IPS-NIHi7 (cell line): Measurements from ENCODE around the gene MAN2B1.
"Not testable (repeated sequence)": the region's sequence is repeated elsewhere in the genome, so short reads cannot be mapped to it uniquely, and the experiment has no call there.

Experiments
- DNase-seq: peaks from one replicate; pipeline ENCODE4 v3.0.0; 2012; ENCODE audit warnings: mixed read lengths; ENCODE audit errors: extremely low spot score

The MAN2B1 gene

DNA sequence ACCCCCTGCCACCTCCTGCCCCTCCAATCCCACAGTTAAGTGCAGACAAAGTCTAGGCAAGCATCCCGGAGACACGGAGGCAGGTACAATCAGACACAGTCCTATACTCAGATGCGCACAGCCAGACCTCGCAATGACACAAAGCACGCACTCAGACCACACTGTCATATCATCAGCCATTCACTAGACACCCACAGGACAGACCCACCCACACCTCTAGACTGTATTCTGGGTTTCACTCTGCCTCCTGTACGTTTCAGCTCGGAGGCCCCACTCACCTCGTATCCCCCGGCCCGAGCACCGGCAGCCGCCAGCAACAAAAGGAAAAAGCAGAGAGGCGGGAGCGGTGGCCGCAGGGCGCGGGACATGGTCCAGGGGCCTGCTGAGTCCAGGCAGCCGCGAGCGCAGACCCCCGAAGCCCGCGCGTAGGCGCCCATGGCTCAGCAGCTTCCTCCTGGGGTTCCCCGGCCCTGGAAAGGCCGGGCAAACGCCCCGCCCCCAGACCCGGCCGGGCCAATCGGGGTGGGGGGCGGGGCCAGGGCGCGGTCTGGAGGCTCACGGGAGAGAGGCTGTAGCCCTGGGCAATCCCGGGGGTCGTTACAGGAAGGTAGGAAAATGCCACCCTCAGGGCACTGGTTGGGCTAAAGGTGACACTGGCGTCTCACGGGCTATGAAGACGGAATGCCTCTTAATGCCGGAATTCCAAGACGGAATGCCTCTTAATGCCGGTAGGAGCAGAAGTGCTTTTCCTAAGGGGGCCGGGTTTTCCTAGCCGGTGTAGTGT is at the start of gene MAN2B1, which contains the start of gene WDR83:
Gene MAN2B1, minus strand, starts transcription at position 478 of the 784 bp plus-strand sequence. Its CDS starts 41 bp downstream, at position 437.
Gene WDR83, plus strand, starts transcription at position 543 of the 784 bp plus-strand sequence. CDS start 2,984 bp downstream, outside the sequence.
- peak; percentile 95 for DNase-seq

- no peak for DNase-seq
These were observed 49.4 kb upstream of the MAN2B1 start for GRCh38 chr19:12715929-12716328.

DNA sequence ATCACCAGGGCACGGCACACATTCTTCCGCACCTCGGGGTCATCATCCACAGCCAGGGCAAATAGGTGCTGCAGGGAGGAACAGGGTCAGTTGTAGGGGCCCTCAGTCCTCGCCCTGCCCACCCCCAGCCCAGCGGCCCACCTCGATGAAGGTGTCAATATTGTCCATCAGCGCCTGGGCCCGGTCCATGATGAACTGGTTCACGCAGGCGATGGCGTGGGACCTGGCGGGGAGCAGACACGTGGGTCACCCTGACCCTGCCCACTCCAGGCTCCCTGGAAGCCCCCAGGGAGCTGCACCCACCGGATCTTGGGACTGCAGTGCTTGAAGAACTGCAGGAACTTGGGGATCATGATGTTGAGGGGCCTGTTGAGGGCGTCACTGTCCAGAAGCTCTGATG is 48.6 kb upstream of the MAN2B1 start:
- DNase-seq, result no peak

DNA sequence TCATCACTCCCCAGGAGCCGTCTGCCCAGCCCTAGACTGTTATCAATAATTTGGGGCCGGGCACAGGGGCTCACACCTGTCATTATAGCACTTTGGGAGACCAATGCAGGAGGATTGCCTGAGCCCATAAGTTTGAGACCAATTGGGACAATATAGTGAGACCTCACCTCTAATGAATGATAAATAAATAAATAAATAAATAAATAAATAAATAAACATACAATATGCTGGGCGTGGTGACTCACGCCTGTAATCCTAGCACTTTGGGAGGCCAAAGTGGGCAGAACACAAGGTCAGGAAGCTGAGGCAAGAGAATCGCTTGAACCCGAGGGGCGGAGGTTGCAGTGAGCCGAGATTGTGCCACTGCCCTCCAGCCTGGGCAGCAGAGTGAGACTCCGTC is 46.8 kb upstream of the MAN2B1 start:
- not testable (repeated sequence) for DNase-seq

DNA sequence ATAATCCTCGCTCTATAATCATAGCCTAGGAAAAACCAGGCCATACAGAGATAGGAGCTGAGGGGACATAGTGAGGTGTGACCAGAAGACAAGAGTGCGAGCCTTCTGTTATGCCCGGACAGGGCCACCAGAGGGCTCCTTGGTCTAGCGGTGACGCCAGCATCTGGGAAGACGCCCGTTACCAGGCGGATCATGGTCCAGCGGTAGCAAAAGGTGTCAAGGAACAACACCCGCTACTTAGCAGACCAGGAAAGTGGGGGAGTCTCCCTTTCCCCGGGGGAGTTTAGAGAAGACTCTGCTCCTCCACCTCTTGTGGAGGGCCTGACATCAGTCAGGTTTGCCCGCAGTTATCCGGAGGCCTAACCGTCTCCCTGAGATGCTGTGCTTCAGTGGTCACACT is 45.5 kb upstream of the MAN2B1 start:
- not testable (repeated sequence) for DNase-seq

DNA sequence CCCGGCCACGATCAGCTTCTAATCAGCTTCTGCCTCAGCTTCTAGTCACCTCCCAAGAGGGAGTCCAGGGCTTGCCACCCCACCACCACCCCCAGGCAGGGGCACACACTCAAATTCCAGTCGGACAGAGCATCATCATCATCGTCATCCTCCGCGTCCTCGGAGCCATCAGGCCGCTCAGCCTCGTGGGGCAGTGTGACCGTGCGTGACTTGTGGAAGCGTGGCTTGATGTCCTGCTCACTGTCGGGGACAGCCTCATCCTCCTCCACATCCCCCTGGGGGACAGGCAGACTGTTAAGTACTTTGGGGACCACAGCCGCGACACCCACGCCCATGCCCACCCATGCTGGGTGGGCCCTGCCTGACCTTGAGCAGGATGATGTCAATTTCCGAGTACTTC is 44.6 kb upstream of the MAN2B1 start:
- no peak for DNase-seq

DNA sequence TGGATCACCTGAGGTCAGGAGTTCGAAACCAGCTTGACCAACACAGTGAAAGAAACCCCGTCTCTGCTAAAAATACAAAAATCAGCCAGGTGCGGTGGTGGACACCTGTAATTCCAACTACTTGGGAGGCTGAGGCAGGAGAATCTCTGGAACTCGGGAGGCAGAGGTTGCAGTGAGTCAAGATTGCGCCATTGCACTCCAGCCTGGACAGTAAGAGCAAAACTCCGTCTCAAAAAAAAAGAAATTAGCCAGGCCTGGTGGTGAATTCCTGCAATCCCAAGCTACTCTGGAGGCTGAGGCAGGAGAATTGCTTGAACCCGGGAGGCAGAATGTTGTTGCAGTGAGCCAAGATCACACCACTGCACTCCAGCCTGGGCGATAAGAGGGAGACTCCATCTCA is 42.1 kb upstream of the MAN2B1 start:
- no peak for DNase-seq

DNA sequence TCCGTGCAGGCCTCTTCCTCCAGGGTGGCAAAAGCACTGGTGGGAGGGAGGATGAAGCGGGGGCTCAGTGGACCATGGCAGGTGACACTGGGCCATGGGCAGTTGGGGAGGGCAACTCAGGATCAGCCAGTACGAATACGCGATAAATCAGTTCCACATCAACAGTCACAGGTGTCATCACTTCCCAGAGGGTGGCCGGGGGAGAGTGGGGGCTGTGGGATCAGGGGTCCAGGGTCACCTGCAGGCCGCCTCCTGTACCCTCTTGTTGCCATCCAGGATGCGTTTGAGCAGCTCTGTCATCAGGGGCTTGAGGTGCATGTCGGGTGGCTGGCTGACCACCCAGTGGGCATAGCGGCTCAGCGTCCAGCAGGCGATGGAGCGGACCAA is 39.8 kb upstream of the MAN2B1 start:
- no peak for DNase-seq

GRCh38 chr19:12705654-12706331 is 39.3 kb upstream of the MAN2B1 start:
- no peak for DNase-seq

DNA sequence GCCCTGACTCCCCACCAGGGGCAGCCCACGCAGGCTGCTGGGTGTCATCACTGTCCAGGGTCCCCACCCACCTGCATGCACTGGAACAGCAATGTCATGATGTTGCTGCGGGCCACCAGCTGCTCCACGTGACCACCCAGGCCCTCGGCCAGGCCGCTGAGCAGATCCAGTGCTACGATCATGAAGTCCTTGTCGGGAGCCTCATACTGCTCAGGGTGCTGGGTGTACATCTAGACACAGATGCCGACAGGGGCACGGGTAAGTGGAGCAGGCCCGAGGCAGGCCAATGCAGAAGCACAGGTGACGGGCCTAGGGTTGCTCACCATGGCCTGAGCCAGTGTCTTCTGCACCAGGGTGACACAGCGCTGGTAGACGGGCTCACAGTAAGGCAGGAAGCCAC is 38.6 kb upstream of the MAN2B1 start:
- no peak for DNase-seq

GRCh38 chr19:12703046-12703445 is 36.5 kb upstream of the MAN2B1 start:
- DNase-seq, result peak; percentile 95

- DNase-seq, result no peak
These were observed 35.2 kb upstream of the MAN2B1 start for GRCh38 chr19:12701596-12702282.

GRCh38 chr19:12698138-12698537 is 31.6 kb upstream of the MAN2B1 start:
- DNase-seq, result no peak

- DNase-seq, result not testable (repeated sequence)
These were observed 30.9 kb upstream of the MAN2B1 start for GRCh38 chr19:12697425-12697824.

DNA sequence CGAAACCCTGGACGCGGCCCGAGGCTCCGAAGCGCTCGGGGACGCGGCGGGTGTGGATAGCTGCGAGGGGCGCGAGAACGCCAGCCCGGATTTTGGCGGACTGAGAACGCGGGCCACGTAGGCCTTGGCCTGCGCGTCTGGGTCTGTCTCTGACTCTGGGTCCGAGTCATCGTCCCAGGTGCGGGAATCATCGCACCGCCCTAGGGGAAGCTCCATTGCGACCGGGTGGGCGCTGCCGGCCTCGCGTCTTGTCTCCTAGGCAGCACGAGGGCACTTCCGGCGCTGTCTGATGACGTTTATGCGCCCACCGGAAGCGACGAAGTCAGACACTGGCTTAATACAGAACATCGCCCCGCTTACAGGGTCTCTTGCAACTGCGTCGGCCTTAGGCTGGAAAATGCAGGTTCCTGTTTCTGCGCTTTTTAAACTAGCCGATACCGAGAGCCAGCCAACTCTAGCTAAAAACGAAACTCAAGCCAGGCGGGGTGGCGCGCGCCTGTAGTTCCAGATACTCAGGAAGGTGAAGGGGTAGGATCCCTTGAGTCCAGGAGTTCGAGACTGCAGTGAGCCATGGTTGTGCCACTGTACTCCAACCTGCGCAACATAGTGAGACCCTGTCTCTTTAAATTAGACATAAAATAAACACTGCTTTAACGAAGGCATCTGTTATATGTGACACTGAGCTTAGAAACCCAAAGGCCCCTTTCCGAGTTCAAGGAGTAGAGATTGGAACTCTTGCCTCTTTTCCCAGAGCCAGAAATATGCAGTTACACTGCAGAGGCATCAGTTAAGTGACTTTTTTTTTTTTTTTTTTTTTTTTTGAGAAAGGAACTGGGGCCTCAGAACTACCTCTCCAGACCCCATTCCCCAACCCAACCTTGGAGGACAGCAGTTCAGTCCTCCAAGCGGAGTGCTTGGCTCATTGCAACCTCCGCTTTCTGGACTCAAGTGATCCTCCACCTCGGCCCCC is 30.1 kb upstream of the MAN2B1 start, which contains the start of gene FBXW9:
Gene FBXW9, minus strand, starts transcription at position 266 of the 970 bp plus-strand sequence. Its CDS starts 50 bp downstream, at position 216.
- peak; percentile 98 for DNase-seq

DNA sequence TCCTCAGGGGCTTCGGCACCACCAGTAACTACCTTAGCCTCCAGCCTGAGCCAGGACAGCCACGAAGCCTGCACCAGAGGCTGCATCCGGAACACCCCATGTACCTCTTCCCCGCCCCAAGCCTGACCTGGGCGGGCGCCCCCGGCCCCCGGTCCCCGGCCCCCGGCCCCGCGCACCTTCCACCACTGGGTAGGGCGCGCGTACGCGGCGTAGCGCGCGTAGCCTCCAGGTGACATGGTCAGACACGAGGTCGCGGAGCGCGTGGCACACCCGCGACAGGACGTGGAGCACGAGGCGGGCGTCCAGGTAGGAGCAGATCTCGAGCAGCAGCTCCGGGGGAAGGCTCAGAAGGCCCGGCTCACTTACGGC is 29.4 kb upstream of the MAN2B1 start:
- DNase-seq, result peak; percentile 16

- no peak for DNase-seq
These were observed 29.0 kb upstream of the MAN2B1 start for GRCh38 chr19:12695514-12695913.

DNA sequence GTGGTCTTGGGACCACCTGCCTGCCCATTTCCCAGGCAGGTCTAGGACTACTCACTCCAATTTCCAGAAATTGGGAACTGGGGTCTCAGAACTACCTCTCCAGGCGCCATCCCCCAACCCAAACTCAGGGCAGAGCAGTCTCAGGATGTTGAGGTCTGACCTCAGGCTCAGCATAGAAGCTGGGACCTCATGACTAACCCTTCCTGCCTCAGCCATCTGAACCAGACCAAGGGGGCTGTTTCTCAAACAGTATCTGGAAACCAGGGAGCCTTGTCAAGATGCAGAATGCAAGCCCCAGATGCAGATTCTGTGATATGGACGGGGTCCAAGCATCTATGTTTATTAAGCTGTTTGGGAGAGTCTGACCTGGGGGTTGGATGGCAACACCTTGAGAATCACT is 28.6 kb upstream of the MAN2B1 start:
- no peak for DNase-seq

DNA sequence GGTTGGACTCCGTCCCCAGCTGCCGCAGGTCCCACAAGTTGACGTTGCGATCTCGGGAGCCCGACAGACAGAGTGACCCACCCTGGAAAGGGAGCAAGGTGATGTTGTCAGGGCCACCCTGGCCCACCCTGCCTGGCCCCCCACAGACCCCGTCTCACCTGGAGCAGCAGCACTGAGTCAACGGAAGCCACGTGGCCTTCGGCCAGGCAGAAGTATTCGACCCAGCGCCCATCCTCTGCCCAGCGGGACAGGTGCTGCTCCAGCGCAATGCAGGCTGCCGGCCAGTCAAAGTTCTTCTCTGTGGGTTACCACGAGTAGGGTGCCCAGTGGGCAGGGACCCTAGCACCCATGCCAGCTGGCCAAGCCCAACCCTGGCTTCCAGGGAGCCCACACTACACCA is 28.1 kb upstream of the MAN2B1 start:
- no peak for DNase-seq

- no peak for DNase-seq
These were observed 26.4 kb upstream of the MAN2B1 start for GRCh38 chr19:12692960-12693359.

DNA sequence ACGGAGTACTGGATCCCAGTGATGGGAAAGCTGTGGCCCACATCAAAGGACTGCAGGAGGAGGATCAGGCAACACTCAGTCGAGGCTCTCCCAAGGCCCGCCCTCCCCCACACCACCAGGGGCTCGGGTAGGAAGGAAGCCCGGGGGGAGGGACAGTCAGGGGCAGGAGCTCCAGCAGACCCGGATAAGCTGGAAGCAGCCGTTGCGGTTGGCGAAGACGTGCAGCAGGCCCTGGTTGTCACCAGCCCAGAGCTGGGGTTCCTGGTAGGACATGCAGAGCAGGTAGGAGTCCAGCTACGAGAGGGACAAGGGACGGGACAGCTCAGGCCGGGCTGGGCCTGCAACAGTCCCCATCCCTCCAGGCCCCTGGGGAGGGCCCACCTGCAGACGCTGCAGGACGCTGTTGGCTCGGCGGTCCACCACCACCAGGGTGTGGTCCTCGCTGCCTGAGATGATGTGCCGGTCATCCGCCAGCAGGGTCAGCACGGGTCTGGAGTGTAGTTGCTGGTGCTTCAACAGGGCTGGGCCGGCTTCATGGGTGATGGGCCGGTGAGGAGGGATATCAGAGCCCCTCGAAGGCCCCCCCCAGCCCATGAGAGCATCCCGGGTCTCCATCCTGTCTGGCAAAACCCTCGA is 23.2 kb upstream of the MAN2B1 start:
- DNase-seq, result no peak
